K562 (cell line): ENCODE data around the gene PRELID3B. TPM values are rescaled to one million over a fixed set of nuclear protein-coding genes. Genes with fewer than 3 reads are reported as not detected.

ENCODE experiments used
- BHLHE40 ChIP-seq: IDR thresholded peaks from 2 replicates; pipeline ENCODE4 v1.6.1; 2011; ENCODE audit warnings: low read length, improper control_type of control experiment
- CREB5 ChIP-seq: fragments of 250-450 bp; sonication (Bioruptor Pico); IDR thresholded peaks from 2 replicates; pipeline ENCODE4 v1.5.0; 2020; ENCODE audit warnings: mild to moderate bottlenecking
- FOXK2 ChIP-seq, 2 experiments: fragments of 450-650 bp; IDR thresholded peaks in 1 of 2; conservative IDR thresholded peaks in 1 of 2; 2 replicates each; pipeline ENCODE4 v1.6.1; 2016; ENCODE audit warnings: low read depth in 2 of 2, mild to moderate bottlenecking in 1 of 2
- GTF2F1 ChIP-seq: IDR thresholded peaks from 2 replicates; pipeline ENCODE4 v1.6.1; 2011; ENCODE audit warnings: low read depth, low read length, improper control_type of control experiment
- HDAC2 ChIP-seq: fragments of 450-650 bp; IDR thresholded peaks from 2 replicates; pipeline ENCODE4 v1.6.1; 2016; ENCODE audit warnings: mild to moderate bottlenecking
- MBD2 ChIP-seq: sonication (generic); IDR thresholded peaks from 2 replicates; pipeline ENCODE4 v1.6.1; 2016; ENCODE audit warnings: low read depth, borderline replicate concordance
- NFYB ChIP-seq: IDR thresholded peaks from 2 replicates; pipeline ENCODE4 v1.6.1; 2011; ENCODE audit warnings: mild to moderate bottlenecking, moderate library complexity; ENCODE audit not compliant: insufficient read length; ENCODE audit errors: extremely low read depth
- NR3C1 ChIP-seq: sonication (generic); formaldehyde crosslinking; IDR thresholded peaks from 2 replicates; pipeline ENCODE4 v1.8.1; 2022; ENCODE audit warnings: missing genetic modification reagents
- POLR2B ChIP-seq: fragments of 450-650 bp; IDR thresholded peaks from 2 replicates; pipeline ENCODE4 v1.6.1; 2018; ENCODE audit warnings: low read depth; ENCODE audit not compliant: partially characterized antibody
- SPI1 ChIP-seq: IDR thresholded peaks from 2 replicates; pipeline ENCODE4 v1.6.1; 2011; ENCODE audit warnings: low read depth, low read length, control low read depth, borderline replicate concordance
- TCF15 ChIP-seq: fragments of 250-450 bp; sonication (Bioruptor Pico); IDR thresholded peaks from 2 replicates; pipeline ENCODE4 v1.8.0; 2022; ENCODE audit warnings: moderate library complexity, mild to moderate bottlenecking, inconsistent platforms
- XRCC5 ChIP-seq: fragments of 200-400 bp; formaldehyde crosslinking; IDR thresholded peaks from 2 replicates; pipeline ENCODE4 v1.6.1; 2017; ENCODE audit warnings: low read depth, mild to moderate bottlenecking, low read length
- ZNF232 ChIP-seq: sonication (generic); formaldehyde crosslinking; IDR thresholded peaks from 2 replicates; pipeline ENCODE4 v1.8.0; 2022; ENCODE audit warnings: mild to moderate bottlenecking, missing genetic modification reagents
- ZNF431 ChIP-seq: sonication (generic); formaldehyde crosslinking; IDR thresholded peaks from 2 replicates; pipeline ENCODE4 v1.8.0; 2022; ENCODE audit warnings: mild to moderate bottlenecking, missing genetic modification reagents
- ZNF830 ChIP-seq: fragments of 250-450 bp; sonication (Bioruptor Pico); IDR thresholded peaks from 2 replicates; pipeline ENCODE4 v1.5.0; 2021; ENCODE audit warnings: mild to moderate bottlenecking
- polyA plus RNA-seq, 8 experiments: library from polyadenylated mRNA; depleted of rRNA in 4 of 8; stranded (reverse) in 5 of 8; unstranded in 3 of 8; fragments of >200 nt; fragmentation: Nextera tagmentation in 2 of 8; fragmentation: Illumina TruSeq in 1 of 8; extraction: Ambion mirVana in 2 of 8; extraction: Trizol in 1 of 8; gene quantifications; 2 replicates each; pipeline versions ENCODE4 v1.2.1 to v1.2.3, GENCODE V29; 2011 to 2014; ENCODE audit warnings: inconsistent platforms in 1 of 8, missing spikeins in 1 of 8
- total RNA-seq, 7 experiments: library from RNA; depleted of rRNA in 6 of 7; stranded (reverse); fragments of >200 nt in 6 of 7; fragmentation: Illumina TruSeq in 2 of 7; extraction: Trizol in 2 of 7; gene quantifications; 2 replicates each; pipeline versions ENCODE4 v1.2.1 to v1.2.3, GENCODE V29; 2011 to 2021; ENCODE audit warnings: low replicate concordance in 1 of 7
- TF ChIP-seq, protein P1 (sequence below): fragments of 450-650 bp; IDR thresholded peaks from 2 replicates; pipeline ENCODE4 v1.6.1; 2017; ENCODE audit warnings: antibody characterized with exemption, mild to moderate bottlenecking
- TF ChIP-seq, protein P2 (sequence below): fragments of 450-650 bp; formaldehyde crosslinking; IDR thresholded peaks from 2 replicates; pipeline ENCODE4 v1.4.0; 2022; ENCODE audit warnings: mild to moderate bottlenecking, moderate library complexity
- TF ChIP-seq, protein P3 (sequence below): fragments of 250-450 bp; sonication (Bioruptor Pico); IDR thresholded peaks from 2 replicates; pipeline ENCODE4 v1.4.0; 2020

The PRELID3B gene
- total and polyA plus RNA-seq, 9 of the 15 experiments (the other 6 are each of a cell fraction or from before 2014, with no cell fraction given) = 77.0 to 186 (median 101) TPM

- TF ChIP-seq, protein P1, sequence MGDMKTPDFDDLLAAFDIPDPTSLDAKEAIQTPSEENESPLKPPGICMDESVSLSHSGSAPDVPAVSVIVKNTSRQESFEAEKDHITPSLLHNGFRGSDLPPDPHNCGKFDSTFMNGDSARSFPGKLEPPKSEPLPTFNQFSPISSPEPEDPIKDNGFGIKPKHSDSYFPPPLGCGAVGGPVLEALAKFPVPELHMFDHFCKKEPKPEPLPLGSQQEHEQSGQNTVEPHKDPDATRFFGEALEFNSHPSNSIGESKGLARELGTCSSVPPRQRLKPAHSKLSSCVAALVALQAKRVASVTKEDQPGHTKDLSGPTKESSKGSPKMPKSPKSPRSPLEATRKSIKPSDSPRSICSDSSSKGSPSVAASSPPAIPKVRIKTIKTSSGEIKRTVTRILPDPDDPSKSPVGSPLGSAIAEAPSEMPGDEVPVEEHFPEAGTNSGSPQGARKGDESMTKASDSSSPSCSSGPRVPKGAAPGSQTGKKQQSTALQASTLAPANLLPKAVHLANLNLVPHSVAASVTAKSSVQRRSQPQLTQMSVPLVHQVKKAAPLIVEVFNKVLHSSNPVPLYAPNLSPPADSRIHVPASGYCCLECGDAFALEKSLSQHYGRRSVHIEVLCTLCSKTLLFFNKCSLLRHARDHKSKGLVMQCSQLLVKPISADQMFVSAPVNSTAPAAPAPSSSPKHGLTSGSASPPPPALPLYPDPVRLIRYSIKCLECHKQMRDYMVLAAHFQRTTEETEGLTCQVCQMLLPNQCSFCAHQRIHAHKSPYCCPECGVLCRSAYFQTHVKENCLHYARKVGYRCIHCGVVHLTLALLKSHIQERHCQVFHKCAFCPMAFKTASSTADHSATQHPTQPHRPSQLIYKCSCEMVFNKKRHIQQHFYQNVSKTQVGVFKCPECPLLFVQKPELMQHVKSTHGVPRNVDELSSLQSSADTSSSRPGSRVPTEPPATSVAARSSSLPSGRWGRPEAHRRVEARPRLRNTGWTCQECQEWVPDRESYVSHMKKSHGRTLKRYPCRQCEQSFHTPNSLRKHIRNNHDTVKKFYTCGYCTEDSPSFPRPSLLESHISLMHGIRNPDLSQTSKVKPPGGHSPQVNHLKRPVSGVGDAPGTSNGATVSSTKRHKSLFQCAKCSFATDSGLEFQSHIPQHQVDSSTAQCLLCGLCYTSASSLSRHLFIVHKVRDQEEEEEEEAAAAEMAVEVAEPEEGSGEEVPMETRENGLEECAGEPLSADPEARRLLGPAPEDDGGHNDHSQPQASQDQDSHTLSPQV = peak; percentile 100
- TF ChIP-seq CREB5 (CRISPR knock-in tag) (peak; percentile 92), ZNF830 (CRISPR knock-in tag) (peak; percentile 98), XRCC5 (0 out of 2 replicates have a peak, but pooled peaks have one; percentile 5), MBD2 (peak; percentile 62; the same call in 1 of the 2 replicates), ZNF431 (CRISPR knock-in tag) (no peak), SPI1 (peak; percentile 68; the same call in 1 of the 2 replicates), HDAC2 (no peak; the same call in 1 of the 2 replicates), TCF15 (CRISPR knock-in tag) (peak; percentile 97), FOXK2 (conservative IDR thresholded peaks at IDR 0.05 in 1 of 2, IDR thresholded peaks at IDR 0.05 in 1 of 2; ENCODE audit: low read depth in 2 of 2) (no peak), BHLHE40 (peak; percentile 45; the same call in 1 of the 2 replicates), ZNF232 (no peak), NR3C1 (CRISPR knock-in tag) (no peak), NFYB (peak; percentile 84), POLR2B (peak; percentile 90), GTF2F1 (no peak)
- TF ChIP-seq, protein P2, sequence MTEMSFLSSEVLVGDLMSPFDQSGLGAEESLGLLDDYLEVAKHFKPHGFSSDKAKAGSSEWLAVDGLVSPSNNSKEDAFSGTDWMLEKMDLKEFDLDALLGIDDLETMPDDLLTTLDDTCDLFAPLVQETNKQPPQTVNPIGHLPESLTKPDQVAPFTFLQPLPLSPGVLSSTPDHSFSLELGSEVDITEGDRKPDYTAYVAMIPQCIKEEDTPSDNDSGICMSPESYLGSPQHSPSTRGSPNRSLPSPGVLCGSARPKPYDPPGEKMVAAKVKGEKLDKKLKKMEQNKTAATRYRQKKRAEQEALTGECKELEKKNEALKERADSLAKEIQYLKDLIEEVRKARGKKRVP (CRISPR knock-in tag) = peak; percentile 92
- TF ChIP-seq, protein P3, sequence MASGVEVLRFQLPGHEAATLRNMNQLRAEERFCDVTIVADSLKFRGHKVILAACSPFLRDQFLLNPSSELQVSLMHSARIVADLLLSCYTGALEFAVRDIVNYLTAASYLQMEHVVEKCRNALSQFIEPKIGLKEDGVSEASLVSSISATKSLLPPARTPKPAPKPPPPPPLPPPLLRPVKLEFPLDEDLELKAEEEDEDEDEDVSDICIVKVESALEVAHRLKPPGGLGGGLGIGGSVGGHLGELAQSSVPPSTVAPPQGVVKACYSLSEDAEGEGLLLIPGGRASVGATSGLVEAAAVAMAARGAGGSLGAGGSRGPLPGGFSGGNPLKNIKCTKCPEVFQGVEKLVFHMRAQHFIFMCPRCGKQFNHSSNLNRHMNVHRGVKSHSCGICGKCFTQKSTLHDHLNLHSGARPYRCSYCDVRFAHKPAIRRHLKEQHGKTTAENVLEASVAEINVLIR (CRISPR knock-in tag) = peak; percentile 75
These were observed 10.4 kb downstream of the PRELID3B start, which contains the start of gene ATP5F1E (continued) for GRCh38 chr20:59032023-59032712.
